HepG2 (cell line): ENCODE measurements around the gene TMED9.

Source experiments
- RFX5 ChIP-seq: IDR thresholded peaks from 2 replicates; pipeline ENCODE4 v1.6.1; 2011; ENCODE audit warnings: low read depth, low read length, improper control_type of control experiment
- TF ChIP-seq, protein P1 (sequence below): sonication (generic); formaldehyde crosslinking; IDR thresholded peaks from 2 replicates; pipeline ENCODE4 v1.5.0; 2020; ENCODE audit warnings: mild to moderate bottlenecking, missing genetic modification reagents, moderate library complexity

DNA sequence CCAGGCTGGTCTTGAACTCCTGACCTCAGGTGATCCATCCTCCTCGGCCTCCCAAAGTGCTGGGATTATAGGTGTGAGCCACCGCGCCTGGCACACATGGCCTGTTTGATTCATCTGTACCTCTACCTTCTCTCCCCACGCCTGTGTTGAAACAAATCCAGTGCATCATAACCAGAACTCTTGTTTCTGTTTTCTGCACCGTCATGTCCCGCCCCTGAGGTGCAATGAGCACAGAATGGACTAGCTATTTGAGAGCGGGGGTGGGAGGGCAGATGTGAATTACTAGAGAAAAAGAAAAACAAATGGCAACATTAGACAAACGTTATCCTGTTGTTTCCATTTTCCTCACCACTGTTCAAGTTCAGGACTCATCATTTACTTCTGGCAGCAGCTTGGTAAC is 27.0 kb upstream of the TMED9 start:
- TF ChIP-seq RFX5 = no peak
- TF ChIP-seq, protein P1, sequence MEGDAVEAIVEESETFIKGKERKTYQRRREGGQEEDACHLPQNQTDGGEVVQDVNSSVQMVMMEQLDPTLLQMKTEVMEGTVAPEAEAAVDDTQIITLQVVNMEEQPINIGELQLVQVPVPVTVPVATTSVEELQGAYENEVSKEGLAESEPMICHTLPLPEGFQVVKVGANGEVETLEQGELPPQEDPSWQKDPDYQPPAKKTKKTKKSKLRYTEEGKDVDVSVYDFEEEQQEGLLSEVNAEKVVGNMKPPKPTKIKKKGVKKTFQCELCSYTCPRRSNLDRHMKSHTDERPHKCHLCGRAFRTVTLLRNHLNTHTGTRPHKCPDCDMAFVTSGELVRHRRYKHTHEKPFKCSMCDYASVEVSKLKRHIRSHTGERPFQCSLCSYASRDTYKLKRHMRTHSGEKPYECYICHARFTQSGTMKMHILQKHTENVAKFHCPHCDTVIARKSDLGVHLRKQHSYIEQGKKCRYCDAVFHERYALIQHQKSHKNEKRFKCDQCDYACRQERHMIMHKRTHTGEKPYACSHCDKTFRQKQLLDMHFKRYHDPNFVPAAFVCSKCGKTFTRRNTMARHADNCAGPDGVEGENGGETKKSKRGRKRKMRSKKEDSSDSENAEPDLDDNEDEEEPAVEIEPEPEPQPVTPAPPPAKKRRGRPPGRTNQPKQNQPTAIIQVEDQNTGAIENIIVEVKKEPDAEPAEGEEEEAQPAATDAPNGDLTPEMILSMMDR (CRISPR knock-in tag) = no peak
